ENCODE results near the gene C3.

GRCh38 chr19:6761053-6761676 lies 40.7 kb upstream of the C3 start:
- TF ChIP-seq EP300 (IDR thresholded peaks at IDR 0.05), result no peak
- TF ChIP-seq CTCF (IDR thresholded peaks at IDR 0.05), result no peak
- no peak for TF ChIP-seq POLR2AphosphoS5 (IDR thresholded peaks at IDR 0.05)
- TF ChIP-seq POLR2A (IDR thresholded peaks at IDR 0.05), result no peak
